A549 (cell line): Measurements from ENCODE around the gene NINL. TPM values are rescaled to one million over a fixed set of nuclear protein-coding genes. Genes with fewer than 3 reads are reported as not detected.

Source experiments
- ATAC-seq, 2 experiments: fragments of 200-7000 bp in 1 of 2; fragments of >200 bp in 1 of 2; cut with Nextera tagmentation in 1 of 2; cut with Tn5 transposase in 1 of 2; 3 replicates each; pipeline versions ENCODE4 v1.8.0 to v1.9.1; 2018 to 2020; ENCODE audit warnings: mild to moderate bottlenecking in 1 of 2, moderate library complexity in 1 of 2
- CTCF ChIA-PET: fragments of 300-600 bp; sonication (Branson Sonifier 250); formaldehyde crosslinking; extraction: SDS; loops from one replicate; lab custom pipeline; 2021; ENCODE audit warnings: antibody characterized with exemption, inconsistent platforms; lab: Yijun Ruan, JAX
- POLR2A ChIA-PET: fragments of 350-600 bp; formaldehyde crosslinking; extraction: SDS; loops from one replicate; lab custom pipeline; 2021; ENCODE audit warnings: antibody characterized with exemption, inconsistent platforms; lab: Yijun Ruan, JAX
- DNase-seq, 2 experiments: peaks; one replicate each; pipeline versions ENCODE4 v3.0.0 to v3.0.0-alpha.2; 2011 to 2016; ENCODE audit warnings: low read depth in 1 of 2, low spot score in 1 of 2
- FAIRE-seq: peaks from 2 replicates; lab custom pipeline; 2011; peaks lifted over from hg19 to GRCh38; lab: Jason Lieb, UNC
- H3K27ac ChIP-seq, 2 experiments: fragments of >200 bp; sonication (Bioruptor Twin); formaldehyde crosslinking; 3 replicates each; pipeline ENCODE4 v1.5.1; 2016 to 2017
- H3K4me1 ChIP-seq: fragments of >200 bp; sonication (Bioruptor Twin); formaldehyde crosslinking; 3 replicates; pipeline ENCODE4 v1.6.1; 2016
- H3K4me2 ChIP-seq: fragments of >200 bp; sonication (Bioruptor Twin); formaldehyde crosslinking; 3 replicates; pipeline ENCODE4 v1.6.1; 2016
- H3K4me3 ChIP-seq: fragments of >200 bp; sonication (Bioruptor Twin); formaldehyde crosslinking; 3 replicates; pipeline ENCODE4 v1.5.1; 2016
- H3K9me3 ChIP-seq: fragments of >200 bp; sonication (Bioruptor Twin); formaldehyde crosslinking; 3 replicates; pipeline ENCODE4 v1.6.1; 2016
- ATOH8 ChIP-seq: fragments of 250-450 bp; sonication (Bioruptor Pico); IDR thresholded peaks from 2 replicates; pipeline ENCODE4 v1.5.0; 2020; ENCODE audit warnings: low read depth, mild to moderate bottlenecking, moderate library complexity
- BHLHE40 ChIP-seq: IDR thresholded peaks from 2 replicates; pipeline ENCODE4 v1.6.1; 2012; ENCODE audit warnings: low read depth, low read length, inconsistent platforms
- CEBPB ChIP-seq, 2 experiments: fragments of >200 bp in 1 of 2; sonication (Bioruptor Twin) in 1 of 2; formaldehyde crosslinking in 1 of 2; IDR thresholded peaks; 2 replicates each; pipeline ENCODE4 v1.6.1; 2012 to 2016
- CHD2 ChIP-seq: fragments of 150-350 bp; IDR thresholded peaks from 2 replicates; pipeline ENCODE4 v1.6.1; 2014; ENCODE audit warnings: low read length; ENCODE audit not compliant: partially characterized antibody
- CHD4 ChIP-seq: fragments of 200-600 bp; sonication (generic); IDR thresholded peaks from 2 replicates; pipeline ENCODE4 v1.6.1; 2016; ENCODE audit warnings: antibody characterized with exemption, mild to moderate bottlenecking, borderline replicate concordance
- EP300 ChIP-seq, 2 experiments: fragments of >200 bp; sonication (Bioruptor Twin); formaldehyde crosslinking; IDR thresholded peaks; 2 replicates in 1 of 2; 3 replicates in 1 of 2; pipeline ENCODE4 v1.6.1; 2016 to 2017
- FOSL2 ChIP-seq, 2 experiments: fragments of 450-650 bp in 1 of 2; fragments of >200 bp in 1 of 2; sonication (Bioruptor Twin) in 1 of 2; formaldehyde crosslinking; IDR thresholded peaks; 2 replicates each; pipeline versions ENCODE4 v1.5.0 to v1.6.1; 2016 to 2020; ENCODE audit warnings: mild to moderate bottlenecking in 1 of 2, moderate library complexity in 1 of 2
- HDAC2 ChIP-seq: fragments of 200-600 bp; sonication (generic); IDR thresholded peaks from 2 replicates; pipeline ENCODE4 v1.6.1; 2016
- HOXB13 ChIP-seq: fragments of 250-450 bp; sonication (Bioruptor Pico); IDR thresholded peaks from 2 replicates; pipeline ENCODE4 v1.5.0; 2020; ENCODE audit warnings: low read depth, mild to moderate bottlenecking, moderate library complexity
- HOXB5 ChIP-seq: fragments of 250-450 bp; sonication (Bioruptor Pico); IDR thresholded peaks from 2 replicates; pipeline ENCODE4 v1.5.0; 2020; ENCODE audit warnings: mild to moderate bottlenecking, moderate library complexity
- KDM1A ChIP-seq: fragments of 200-600 bp; sonication (generic); IDR thresholded peaks from 2 replicates; pipeline ENCODE4 v1.6.1; 2016; ENCODE audit warnings: low read depth, mild to moderate bottlenecking
- MAFK ChIP-seq: fragments of 450-650 bp; IDR thresholded peaks from 2 replicates; pipeline ENCODE4 v1.6.1; 2014; ENCODE audit not compliant: partially characterized antibody
- MAX ChIP-seq: IDR thresholded peaks from 2 replicates; pipeline ENCODE4 v1.6.1; 2012
- MAZ ChIP-seq: fragments of 150-350 bp; IDR thresholded peaks from 2 replicates; pipeline ENCODE4 v1.6.1; 2014; ENCODE audit warnings: antibody characterized with exemption, low read depth, low read length, borderline replicate concordance
- MYC ChIP-seq: IDR thresholded peaks from 2 replicates; pipeline ENCODE4 v1.6.1; 2012; ENCODE audit warnings: mild to moderate bottlenecking, inconsistent platforms, low read length, improper control_type of control experiment, borderline replicate concordance
- NR3C1 ChIP-seq: fragments of >200 bp; sonication (Bioruptor Twin); formaldehyde crosslinking; IDR thresholded peaks from 3 replicates; pipeline ENCODE4 v1.6.1; 2017
- PBX3 ChIP-seq: IDR thresholded peaks from 2 replicates; pipeline ENCODE4 v1.6.1; 2012
- PHF8 ChIP-seq: fragments of 200-600 bp; sonication (generic); IDR thresholded peaks from 2 replicates; pipeline ENCODE4 v1.6.1; 2016; ENCODE audit warnings: low read depth, mild to moderate bottlenecking, antibody characterized with exemption, moderate library complexity, borderline replicate concordance
- POLR2AphosphoS2 ChIP-seq: conservative IDR thresholded peaks from 2 replicates; pipeline ENCODE4 v1.6.1; 2012; ENCODE audit warnings: low read length, improper control_type of control experiment, inconsistent platforms
- REST ChIP-seq: fragments of 200-600 bp; sonication (generic); IDR thresholded peaks from 2 replicates; pipeline ENCODE4 v1.6.1; 2016; ENCODE audit warnings: antibody characterized with exemption, mild to moderate bottlenecking, moderate library complexity
- RFX5 ChIP-seq: fragments of 450-650 bp; IDR thresholded peaks from 2 replicates; pipeline ENCODE4 v1.7.1; 2014; ENCODE audit warnings: antibody characterized with exemption, mild to moderate bottlenecking, moderate library complexity
- RNF2 ChIP-seq: fragments of 200-600 bp; sonication (generic); IDR thresholded peaks from 2 replicates; pipeline ENCODE4 v1.6.1; 2016; ENCODE audit warnings: low read depth, mild to moderate bottlenecking, antibody characterized with exemption, moderate library complexity, borderline replicate concordance
- SMC3 ChIP-seq: fragments of >200 bp; sonication (Bioruptor Twin); formaldehyde crosslinking; IDR thresholded peaks from 3 replicates; pipeline ENCODE4 v1.6.1; 2018; ENCODE audit warnings: inconsistent platforms
- TP53 ChIP-seq: fragments of 250-450 bp; sonication (Bioruptor Pico); IDR thresholded peaks from 2 replicates; pipeline ENCODE4 v1.5.0; 2021; ENCODE audit warnings: mild to moderate bottlenecking, moderate library complexity
- ZFP36 ChIP-seq: fragments of 450-650 bp; IDR thresholded peaks from 2 replicates; pipeline ENCODE4 v1.6.1; 2014; ENCODE audit warnings: borderline replicate concordance; ENCODE audit not compliant: partially characterized antibody
- ZNF302 ChIP-seq: fragments of 250-450 bp; sonication (Bioruptor Pico); IDR thresholded peaks from 2 replicates; pipeline ENCODE4 v1.9.0; 2021; ENCODE audit warnings: inconsistent platforms, mild to moderate bottlenecking, moderate library complexity
- ZSCAN20 ChIP-seq: fragments of 250-450 bp; sonication (Bioruptor Pico); IDR thresholded peaks from 2 replicates; pipeline ENCODE4 v1.8.0; 2022; ENCODE audit warnings: mild to moderate bottlenecking, moderate library complexity
- WGBS: methylation state at CpG from one replicate; pipeline ENCODE4 v1.1.6; 2017; ENCODE audit errors: missing lambda C conversion rate; 5-methylcytosine and 5-hydroxymethylcytosine counted together
- polyA plus RNA-seq, 4 experiments: library from polyadenylated mRNA; depleted of rRNA in 3 of 4; stranded (reverse); fragments of >200 nt; fragmentation: RNase III in 1 of 4; extraction: RNeasy Plus Mini Kit Qiagen cat#74134 plus additional on column Dnase treatment in 1 of 4; gene quantifications; 2 replicates in 3 of 4; 3 replicates in 1 of 4; pipeline ENCODE4 v1.2.3, GENCODE V29; 2011 to 2017

The NINL gene
- polyA plus RNA-seq, 2 of the 4 experiments (the other 2 are of a cell fraction): 20.2 to 22.4 TPM

- POLR2A ChIA-PET: no interaction called here
- no peak for FAIRE-seq
- no peak for ATAC-seq
- Histone ChIP-seq H3K4me3 (no peak overlapping the region), H3K4me1 (peaks cover 5% of the 10 kb centered on the region), H3K27ac (no peak overlapping the region), H3K4me2 (no peak overlapping the region), H3K9me3 (no peaks in the 10 kb centered on the region)
- CTCF ChIA-PET: no interaction called here
- TF ChIP-seq CHD4 (no peak), TP53 (CRISPR knock-in tag) (no peak), HOXB13 (CRISPR knock-in tag) (no peak), HOXB5 (CRISPR knock-in tag) (no peak), MAZ (no peak), MYC (no peak), CEBPB (IDR thresholded peaks at IDR 0.05) (no peak), ZFP36 (no peak), NR3C1 (no peak), POLR2AphosphoS2 (no peak)
- 74% methylated on average over 8 of the region's 8 CpGs for WGBS
- no peak for DNase-seq
These were observed 44.6 kb upstream of the NINL start for GRCh38 chr20:25629816-25630499.

GRCh38 chr20:25626779-25627178 is 41.4 kb upstream of the NINL start:
- WGBS: 95% methylated on average over 9 of the region's 9 CpGs
- H3K4me1 ChIP-seq: peaks cover 15% of the 10 kb centered on the region
- POLR2A ChIA-PET: no interaction called here
- no peaks in the 10 kb centered on the region for H3K9me3 ChIP-seq
- TF ChIP-seq MYC (no peak), MAFK (no peak), PBX3 (no peak)
- H3K4me3 ChIP-seq: no peak overlapping the region
- no peak for DNase-seq
- CTCF ChIA-PET: interaction anchor here (1.1 to 1.3 kb wide), 2 partner anchors 13 to 156 kb away, joined by 3 read pairs; no protein-coding TSS in a partner anchor
- H3K4me2 ChIP-seq: no peak overlapping the region
- H3K27ac ChIP-seq: no peak overlapping the region
- no peak for FAIRE-seq
- no peak for ATAC-seq

- ChIA-PET POLR2A (interaction anchor here (0.7 to 1.0 kb wide), 2 partner anchors 84 to 376 kb away, joined by 3 to 5 read pairs; no protein-coding TSS in a partner anchor), CTCF (interaction anchor here (1.0 to 1.2 kb wide), 2 partner anchors 16 to 40 kb away, joined by 3 read pairs; no protein-coding TSS in a partner anchor)
- no peaks in the 10 kb centered on the region for H3K9me3 ChIP-seq
- H3K27ac ChIP-seq: peak overlapping the region; percentile 97
- ATAC-seq (no peak), DNase-seq (peak in 1 of 2 experiments; percentile 47), FAIRE-seq (no peak)
- peak overlapping the region; percentile 92 for H3K4me3 ChIP-seq
- peaks cover 21% of the 10 kb centered on the region for H3K4me1 ChIP-seq
- peak overlapping the region; percentile 95 for H3K4me2 ChIP-seq
- 18% methylated on average over 16 of the region's 17 CpGs for WGBS
- TF ChIP-seq KDM1A (no peak), BHLHE40 (no peak), ZNF302 (CRISPR knock-in tag) (no peak), ZSCAN20 (no peak), MAFK (no peak), POLR2AphosphoS2 (no peak), EP300 (IDR thresholded peaks at IDR 0.05) (no peak), RNF2 (0 out of 2 replicates have a peak, but pooled peaks have one; percentile 2), HDAC2 (0 out of 2 replicates have a peak, but pooled peaks have one; percentile 69), CHD2 (no peak), SMC3 (no peak), PHF8 (peak; percentile 89), RFX5 (no peak), ATOH8 (CRISPR knock-in tag) (peak; percentile 86), HOXB13 (CRISPR knock-in tag) (no peak), TP53 (CRISPR knock-in tag) (peak; percentile 6; the same call in 1 of the 2 replicates), REST (no peak), FOSL2 (IDR thresholded peaks at IDR 0.05) (no peak), FOSL2 (CRISPR knock-in tag; IDR thresholded peaks at IDR 0.05) (no peak), MAX (peak; percentile 47; the same call in 1 of the 2 replicates)
These were observed 39.2 kb upstream of the NINL start for GRCh38 chr20:25624500-25624939.
